ENCODE data around the gene CACNG3. TPM values are rescaled to one million over a fixed set of nuclear protein-coding genes. Genes with fewer than 3 reads are reported as not detected.
"Not testable (repeated sequence)": the region's sequence is repeated elsewhere in the genome, so short reads cannot be mapped to it uniquely, and the experiment has no call there.

CACNG3 gene
- total RNA-seq, 1 donor from 2014 or later = not detected

DNA sequence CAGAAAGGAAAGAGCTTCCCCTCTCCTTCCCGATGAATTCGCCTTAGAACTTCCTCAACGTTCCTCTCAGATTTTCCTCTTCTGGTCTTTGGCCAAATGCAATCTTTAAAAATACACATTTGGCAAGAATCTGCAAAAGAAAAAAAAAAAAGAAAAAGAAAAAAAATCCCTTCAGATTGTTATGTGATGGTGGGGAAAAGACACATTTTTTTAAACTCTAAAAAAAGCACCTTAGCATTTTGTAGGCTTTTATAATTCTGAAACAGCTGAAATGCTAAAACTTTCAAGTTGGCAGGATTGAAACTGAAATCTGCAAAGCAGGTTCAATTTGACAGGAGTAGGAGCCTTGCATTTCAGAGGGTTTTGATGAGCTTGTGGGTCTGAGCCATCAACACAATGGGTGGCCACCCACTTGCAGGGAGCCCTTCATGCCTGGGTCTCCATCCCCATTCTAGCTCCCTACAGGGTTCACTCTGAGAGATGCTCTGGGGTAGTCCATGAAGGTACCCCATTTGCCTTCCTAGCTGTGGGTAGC, 33.1 kb downstream of the CACNG3 start:
- no peak overlapping the region for H3K4me3 ChIP-seq (ENCODE audit: low read depth, low read length)
- no peak for FAIRE-seq
- no peaks in the 10 kb centered on the region for H3K36me3 ChIP-seq (ENCODE audit: control insufficient read depth, insufficient read depth, low read length)
- TF ChIP-seq CTCF (IDR thresholded peaks at IDR 0.05; ENCODE audit: insufficient read depth, low read length, severe bottlenecking) = no peak
- DNase-seq (ENCODE audit: low read depth) = no peak
- no peaks in the 10 kb centered on the region for H3K27me3 ChIP-seq (ENCODE audit: control insufficient read depth, insufficient read depth, low read length)

GRCh38 chr16:24291932-24292331, 35.8 kb downstream of the CACNG3 start:
- DNase-seq (ENCODE audit: low read depth) = no peak
- H3K4me3 ChIP-seq (ENCODE audit: low read depth, low read length) = no peak overlapping the region
- TF ChIP-seq CTCF (IDR thresholded peaks at IDR 0.05; ENCODE audit: insufficient read depth, low read length, severe bottlenecking) = no peak
- FAIRE-seq = no peak
- no peaks in the 10 kb centered on the region for H3K36me3 ChIP-seq (ENCODE audit: control insufficient read depth, insufficient read depth, low read length)
- no peaks in the 10 kb centered on the region for H3K27me3 ChIP-seq (ENCODE audit: control insufficient read depth, insufficient read depth, low read length)

DNA sequence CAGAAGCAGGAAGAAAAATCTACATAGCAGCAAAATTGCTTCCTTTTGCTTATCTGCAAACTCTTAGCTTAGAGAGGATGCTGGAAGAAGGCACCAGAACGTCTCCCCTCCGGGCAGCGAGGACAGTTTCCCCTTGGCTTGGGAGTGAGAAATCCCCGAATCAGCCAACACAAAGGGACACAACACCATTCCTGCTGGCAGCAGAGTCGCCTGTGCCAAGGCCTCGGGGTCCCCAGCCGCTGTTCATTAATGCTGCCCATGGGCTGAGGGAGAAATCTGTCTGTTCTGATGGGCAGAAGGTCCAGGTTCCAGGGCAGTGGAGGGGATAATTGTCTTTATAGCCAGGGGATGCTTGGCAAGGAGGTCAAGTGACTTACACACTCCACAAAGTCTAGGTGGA, 38.0 kb downstream of the CACNG3 start:
- FAIRE-seq (no peak), DNase-seq (ENCODE audit: low read depth) (no peak)
- H3K36me3 ChIP-seq (ENCODE audit: control insufficient read depth, insufficient read depth, low read length) = no peaks in the 10 kb centered on the region
- TF ChIP-seq CTCF (IDR thresholded peaks at IDR 0.05; ENCODE audit: insufficient read depth, low read length, severe bottlenecking) = no peak
- no peak overlapping the region for H3K4me3 ChIP-seq (ENCODE audit: low read depth, low read length)
- H3K27me3 ChIP-seq (ENCODE audit: control insufficient read depth, insufficient read depth, low read length) = no peaks in the 10 kb centered on the region

DNA sequence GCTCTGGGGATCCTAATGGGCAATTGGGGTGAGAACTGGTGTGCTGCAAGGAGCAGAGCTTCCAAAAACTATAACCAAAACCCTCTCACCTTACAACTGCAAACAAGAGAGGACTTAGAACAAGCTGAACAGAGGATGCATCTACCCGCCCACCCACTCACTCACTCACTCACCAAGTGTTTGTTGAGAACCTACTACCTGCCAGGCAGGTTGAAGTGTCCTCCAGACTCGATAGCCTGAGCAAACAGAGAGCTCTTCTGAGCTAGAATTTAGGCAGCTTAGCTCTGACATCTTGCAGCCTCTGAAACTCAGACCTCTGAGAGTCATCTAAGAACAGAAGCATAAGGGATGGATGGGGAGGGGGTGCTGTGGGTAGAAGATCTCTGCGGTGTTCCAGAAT, 41.2 kb downstream of the CACNG3 start:
- Histone ChIP-seq H3K4me3 (ENCODE audit: low read depth, low read length) (no peak overlapping the region), H3K36me3 (ENCODE audit: control insufficient read depth, insufficient read depth, low read length) (no peaks in the 10 kb centered on the region), H3K27me3 (ENCODE audit: control insufficient read depth, insufficient read depth, low read length) (no peaks in the 10 kb centered on the region)
- DNase-seq (ENCODE audit: low read depth) (no peak), FAIRE-seq (no peak)
- TF ChIP-seq CTCF (IDR thresholded peaks at IDR 0.05; ENCODE audit: insufficient read depth, low read length, severe bottlenecking) = no peak

DNA sequence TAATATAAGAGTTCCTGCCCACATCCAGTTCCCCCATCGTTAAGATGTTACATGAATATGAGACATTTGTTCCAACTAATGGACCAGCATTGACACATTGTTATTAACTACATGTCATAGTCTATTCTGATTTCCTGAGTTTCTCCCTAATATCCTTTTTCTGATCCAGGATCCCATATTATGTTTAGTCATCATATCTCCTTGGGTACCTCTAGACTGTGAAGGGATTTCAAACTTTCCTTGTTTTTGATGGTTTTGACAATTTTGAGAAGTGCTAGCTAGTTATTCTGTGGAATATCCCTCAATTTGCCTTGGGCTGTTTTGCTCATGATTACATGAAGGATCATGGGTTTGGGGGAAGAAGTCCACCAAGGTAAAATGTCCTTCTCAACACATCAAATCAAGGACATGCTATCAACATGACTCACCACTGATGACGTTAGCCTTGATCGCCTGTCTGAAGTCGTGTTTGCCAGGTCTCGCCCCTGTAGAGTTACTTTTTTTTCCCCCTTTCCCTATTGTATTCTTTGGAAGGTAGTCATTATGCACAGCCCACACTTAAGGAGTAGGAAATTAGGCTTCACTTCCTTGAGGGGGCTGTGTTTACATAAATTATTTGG, 42.5 kb downstream of the CACNG3 start:
- Histone ChIP-seq H3K4me3 (ENCODE audit: low read depth, low read length) (no peak overlapping the region), H3K27me3 (ENCODE audit: control insufficient read depth, insufficient read depth, low read length) (no peaks in the 10 kb centered on the region), H3K36me3 (ENCODE audit: control insufficient read depth, insufficient read depth, low read length) (no peaks in the 10 kb centered on the region)
- no peak for TF ChIP-seq CTCF (IDR thresholded peaks at IDR 0.05; ENCODE audit: insufficient read depth, low read length, severe bottlenecking)
- FAIRE-seq = no peak
- no peak for DNase-seq (ENCODE audit: low read depth)

DNA sequence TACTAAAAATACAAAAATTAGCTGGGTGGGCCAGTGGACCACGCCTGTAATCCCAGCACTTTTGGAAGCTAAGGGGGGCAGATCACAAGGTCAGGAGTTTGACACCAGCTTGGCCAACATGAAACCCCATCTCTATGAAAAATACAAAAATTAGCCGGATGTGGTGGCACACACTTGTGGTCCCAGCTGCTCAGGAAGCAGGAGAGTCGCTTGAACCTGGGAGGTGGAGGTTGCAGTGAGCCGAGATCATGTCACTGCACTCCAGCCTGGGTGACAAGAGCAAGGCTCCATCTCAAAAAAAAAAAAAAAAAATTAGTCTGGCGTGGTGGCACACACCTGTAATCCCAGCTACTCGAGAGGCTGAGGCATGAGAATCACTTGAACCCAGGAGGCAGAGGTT, 44.6 kb downstream of the CACNG3 start:
- not testable (repeated sequence) for DNase-seq (ENCODE audit: low read depth)

More for the DNA sequence above, 44.6 kb downstream of the CACNG3 start:
- H3K4me3 ChIP-seq (ENCODE audit: low read depth, low read length); FAIRE-seq; H3K27me3 ChIP-seq (ENCODE audit: control insufficient read depth, insufficient read depth, low read length); H3K36me3 ChIP-seq (ENCODE audit: control insufficient read depth, insufficient read depth, low read length): not testable (repeated sequence)
